GM12873 (cell line): ENCODE measurements around the gene HSD17B10.

ENCODE experiments used
- TF ChIP-seq, protein P1 (sequence below): IDR thresholded peaks from 2 replicates; pipeline ENCODE4 v1.5.1; 2012; ENCODE audit warnings: low read depth, mild to moderate bottlenecking, moderate library complexity, low read length, control low read depth; ENCODE audit not compliant: insufficient read depth; ENCODE audit errors: missing control alignments

Gene HSD17B10

DNA sequence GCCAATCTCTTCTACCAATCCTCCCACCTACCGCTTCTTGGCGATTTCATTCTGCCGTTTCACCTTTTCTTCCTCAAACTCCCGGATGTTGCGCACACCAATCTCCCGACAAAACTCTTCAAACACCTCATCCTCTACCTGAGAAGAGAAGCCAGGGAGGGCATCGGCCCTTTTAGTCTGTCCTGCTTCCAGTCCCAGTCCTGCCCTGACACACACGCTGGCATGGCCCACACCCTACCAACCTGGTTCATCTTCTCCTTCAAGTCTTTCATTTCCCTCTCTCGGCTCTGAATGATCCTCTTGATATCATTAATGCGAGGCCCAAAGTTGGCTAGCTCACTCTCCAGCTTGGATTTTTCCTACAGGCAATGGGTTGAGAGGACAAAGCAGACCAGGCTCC is 30.6 kb downstream of the HSD17B10 start:
- TF ChIP-seq, protein P1, sequence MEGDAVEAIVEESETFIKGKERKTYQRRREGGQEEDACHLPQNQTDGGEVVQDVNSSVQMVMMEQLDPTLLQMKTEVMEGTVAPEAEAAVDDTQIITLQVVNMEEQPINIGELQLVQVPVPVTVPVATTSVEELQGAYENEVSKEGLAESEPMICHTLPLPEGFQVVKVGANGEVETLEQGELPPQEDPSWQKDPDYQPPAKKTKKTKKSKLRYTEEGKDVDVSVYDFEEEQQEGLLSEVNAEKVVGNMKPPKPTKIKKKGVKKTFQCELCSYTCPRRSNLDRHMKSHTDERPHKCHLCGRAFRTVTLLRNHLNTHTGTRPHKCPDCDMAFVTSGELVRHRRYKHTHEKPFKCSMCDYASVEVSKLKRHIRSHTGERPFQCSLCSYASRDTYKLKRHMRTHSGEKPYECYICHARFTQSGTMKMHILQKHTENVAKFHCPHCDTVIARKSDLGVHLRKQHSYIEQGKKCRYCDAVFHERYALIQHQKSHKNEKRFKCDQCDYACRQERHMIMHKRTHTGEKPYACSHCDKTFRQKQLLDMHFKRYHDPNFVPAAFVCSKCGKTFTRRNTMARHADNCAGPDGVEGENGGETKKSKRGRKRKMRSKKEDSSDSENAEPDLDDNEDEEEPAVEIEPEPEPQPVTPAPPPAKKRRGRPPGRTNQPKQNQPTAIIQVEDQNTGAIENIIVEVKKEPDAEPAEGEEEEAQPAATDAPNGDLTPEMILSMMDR: no peak

DNA sequence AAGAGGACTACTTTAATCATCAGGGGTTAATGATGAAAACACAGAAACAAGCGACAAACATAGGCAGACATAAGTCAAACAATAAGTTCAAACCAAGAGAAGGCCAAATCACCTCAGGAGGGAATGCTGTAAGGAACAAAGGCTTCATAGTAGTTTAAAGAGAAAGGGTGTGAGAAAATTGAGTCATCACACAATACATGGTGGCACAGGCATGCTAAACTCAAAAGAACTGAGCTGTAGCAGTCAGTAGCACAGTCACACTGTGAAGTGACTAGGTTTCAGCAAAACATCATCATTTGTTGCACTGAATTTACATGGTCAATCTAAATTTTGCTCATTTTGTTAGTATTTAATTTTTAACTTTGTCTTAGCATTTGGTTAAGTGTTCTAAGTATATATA is 36.0 kb downstream of the HSD17B10 start:
- TF ChIP-seq, protein P1: no peak

DNA sequence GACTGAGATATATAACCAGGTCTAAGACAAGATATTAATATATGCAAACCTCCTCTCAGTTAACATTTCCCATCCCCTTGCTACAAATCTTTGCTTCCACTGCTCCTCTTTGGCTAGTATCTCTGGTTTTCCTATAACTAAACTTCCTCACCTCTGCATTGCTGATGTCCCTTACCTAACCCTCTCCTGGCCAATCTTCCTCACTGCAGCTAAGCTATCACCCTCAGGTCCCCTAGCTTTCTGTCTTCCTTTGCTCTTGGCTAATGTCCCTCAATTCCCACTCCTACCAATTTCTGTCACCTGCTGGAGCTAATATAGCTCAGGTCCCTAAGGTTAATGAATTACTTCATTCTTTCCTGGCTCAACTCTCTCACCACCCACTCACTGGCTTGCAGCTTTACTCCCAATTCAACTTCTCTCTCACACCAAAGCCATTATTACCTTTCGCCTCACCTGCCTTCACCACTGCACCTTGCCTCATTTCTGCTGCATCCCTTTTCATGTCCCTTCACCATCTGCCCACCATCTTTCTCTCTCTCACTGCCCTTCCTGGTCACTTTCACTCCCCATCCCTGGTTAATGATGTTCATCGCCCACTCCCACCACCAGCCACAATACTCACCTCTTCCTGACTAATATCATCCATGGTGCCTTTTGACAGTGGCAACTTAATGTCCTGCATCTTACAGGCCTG is 38.4 kb downstream of the HSD17B10 start:
- TF ChIP-seq, protein P1: no peak

DNA sequence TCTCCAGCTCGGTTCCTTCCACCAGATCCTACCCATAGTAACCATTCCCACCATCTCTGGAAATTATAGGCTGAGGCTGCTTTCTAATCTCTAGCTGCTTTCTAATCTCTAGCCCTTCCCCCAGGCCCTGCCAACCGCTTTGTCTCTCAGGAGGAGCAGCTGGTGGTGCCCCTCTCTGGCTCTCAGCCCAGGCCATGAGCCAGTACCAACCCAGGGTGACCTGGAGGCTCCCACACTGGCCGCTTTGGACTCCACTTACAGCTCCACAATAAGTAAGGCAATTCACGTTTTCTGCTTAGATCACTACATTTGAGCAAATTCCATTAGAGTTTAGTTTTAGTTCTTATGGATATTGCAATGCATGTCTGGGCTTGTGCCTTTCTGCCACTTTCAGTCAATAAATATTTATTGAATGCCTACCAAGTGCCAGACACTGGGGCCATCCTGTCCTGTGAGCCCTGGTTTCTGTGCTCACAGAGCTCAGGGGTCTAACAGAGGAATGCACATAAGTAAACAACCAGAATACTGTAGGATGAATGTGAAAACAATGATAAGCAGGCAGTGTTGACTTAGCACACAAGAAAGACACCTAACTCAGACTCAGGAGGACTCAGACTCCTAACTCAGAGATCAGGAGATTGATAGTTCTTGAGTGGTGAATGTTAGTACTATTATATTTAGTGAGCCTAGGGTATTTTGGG is 50.6 kb downstream of the HSD17B10 start:
- TF ChIP-seq, protein P1: no peak
